Osteoblast (primary cell): ENCODE measurements around the gene ARFIP1. TPM values are rescaled to one million over a fixed set of nuclear protein-coding genes. Genes with fewer than 3 reads are reported as not detected.

Experiments used
- DNase-seq: peaks from one replicate; pipeline ENCODE4 v3.0.0; 2011; ENCODE audit warnings: low spot score, mixed read lengths; ENCODE audit not compliant: insufficient read length; ENCODE audit errors: missing footprints
- H2AFZ ChIP-seq: 2 replicates; pipeline ENCODE4 v1.6.0; 2011; ENCODE audit warnings: mild to moderate bottlenecking, low read length
- H3K27ac ChIP-seq: 2 replicates; pipeline ENCODE4 v1.5.1; 2011; ENCODE audit warnings: mild to moderate bottlenecking, low read depth, low read length, moderate library complexity
- H3K27me3 ChIP-seq: 2 replicates; pipeline ENCODE4 v1.6.0; 2012; ENCODE audit warnings: mild to moderate bottlenecking, control low read depth, inconsistent platforms, low read length, moderate library complexity; ENCODE audit not compliant: insufficient read depth
- H3K36me3 ChIP-seq: 2 replicates; pipeline ENCODE4 v1.5.1; 2011; ENCODE audit warnings: mild to moderate bottlenecking, low read length, control low read depth, moderate library complexity; ENCODE audit not compliant: insufficient read depth
- H3K4me1 ChIP-seq: 2 replicates; pipeline ENCODE4 v1.5.1; 2011; ENCODE audit warnings: mild to moderate bottlenecking, low read length, control low read depth, moderate library complexity; ENCODE audit not compliant: insufficient read depth
- H3K4me2 ChIP-seq: 2 replicates; pipeline ENCODE4 v1.6.0; 2011; ENCODE audit warnings: mild to moderate bottlenecking, low read length; ENCODE audit not compliant: insufficient read depth
- H3K4me3 ChIP-seq: fragments of 200-600 bp; sonication (generic); 3 replicates; pipeline ENCODE4 v1.5.1; 2012; ENCODE audit warnings: mild to moderate bottlenecking, low read length, inconsistent platforms; ENCODE audit not compliant: insufficient read depth
- H3K79me2 ChIP-seq: 2 replicates; pipeline ENCODE4 v1.6.0; 2012; ENCODE audit warnings: mild to moderate bottlenecking, low read length, control low read depth, inconsistent platforms; ENCODE audit not compliant: insufficient read depth
- H3K9me3 ChIP-seq: 2 replicates; pipeline ENCODE4 v1.5.1; 2011; ENCODE audit warnings: low read depth, low read length, control low read depth
- H4K20me1 ChIP-seq: 2 replicates; pipeline ENCODE4 v1.6.0; 2012; ENCODE audit warnings: mild to moderate bottlenecking, low read length, control low read depth; ENCODE audit not compliant: insufficient read depth
- total RNA-seq: library from RNA; depleted of rRNA; stranded (reverse); fragments of >200 nt; gene quantifications from 2 replicates; pipeline ENCODE4 v1.2.3, GENCODE V29; 2012
- TF ChIP-seq, protein P1 (sequence below): IDR thresholded peaks from 2 replicates; pipeline ENCODE4 v1.5.1; 2011; ENCODE audit warnings: mild to moderate bottlenecking, low read depth, low read length, moderate library complexity; ENCODE audit errors: extremely low read depth

ARFIP1 gene
- total RNA-seq, 1 donor: 38.7 TPM

DNA sequence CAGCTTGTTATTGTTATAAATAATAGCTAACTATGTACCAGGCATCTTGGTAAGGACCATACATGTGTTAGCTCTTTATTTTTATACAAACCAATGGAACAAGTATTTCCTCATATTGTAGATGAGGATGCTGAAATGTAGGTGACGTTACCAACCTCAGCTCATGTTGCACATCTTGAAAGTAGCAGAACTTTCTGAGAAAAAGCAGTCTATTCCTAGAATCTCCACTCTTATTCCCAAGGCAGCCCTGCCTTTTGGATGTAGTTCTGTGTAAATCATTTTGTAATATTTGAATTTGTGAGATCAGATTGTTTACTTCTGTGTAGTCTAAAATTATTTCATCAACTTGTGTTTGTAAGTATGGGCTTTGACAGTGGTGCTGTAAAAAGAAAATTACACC is 161.7 kb downstream of the ARFIP1 start:
- no peak overlapping the region for H3K4me3 ChIP-seq
- no peaks in the 10 kb centered on the region for H3K79me2 ChIP-seq
- H3K4me2 ChIP-seq: no peak overlapping the region
- H3K36me3 ChIP-seq: no peaks in the 10 kb centered on the region
- H2AFZ ChIP-seq: no peak overlapping the region
- TF ChIP-seq, protein P1, sequence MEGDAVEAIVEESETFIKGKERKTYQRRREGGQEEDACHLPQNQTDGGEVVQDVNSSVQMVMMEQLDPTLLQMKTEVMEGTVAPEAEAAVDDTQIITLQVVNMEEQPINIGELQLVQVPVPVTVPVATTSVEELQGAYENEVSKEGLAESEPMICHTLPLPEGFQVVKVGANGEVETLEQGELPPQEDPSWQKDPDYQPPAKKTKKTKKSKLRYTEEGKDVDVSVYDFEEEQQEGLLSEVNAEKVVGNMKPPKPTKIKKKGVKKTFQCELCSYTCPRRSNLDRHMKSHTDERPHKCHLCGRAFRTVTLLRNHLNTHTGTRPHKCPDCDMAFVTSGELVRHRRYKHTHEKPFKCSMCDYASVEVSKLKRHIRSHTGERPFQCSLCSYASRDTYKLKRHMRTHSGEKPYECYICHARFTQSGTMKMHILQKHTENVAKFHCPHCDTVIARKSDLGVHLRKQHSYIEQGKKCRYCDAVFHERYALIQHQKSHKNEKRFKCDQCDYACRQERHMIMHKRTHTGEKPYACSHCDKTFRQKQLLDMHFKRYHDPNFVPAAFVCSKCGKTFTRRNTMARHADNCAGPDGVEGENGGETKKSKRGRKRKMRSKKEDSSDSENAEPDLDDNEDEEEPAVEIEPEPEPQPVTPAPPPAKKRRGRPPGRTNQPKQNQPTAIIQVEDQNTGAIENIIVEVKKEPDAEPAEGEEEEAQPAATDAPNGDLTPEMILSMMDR: no peak
- H3K27me3 ChIP-seq: peaks cover 45% of the 10 kb centered on the region
- no peaks in the 10 kb centered on the region for H3K4me1 ChIP-seq
- H3K9me3 ChIP-seq: no peaks in the 10 kb centered on the region
- no peaks in the 10 kb centered on the region for H4K20me1 ChIP-seq
- H3K27ac ChIP-seq: no peak overlapping the region
- no peak for DNase-seq

DNA sequence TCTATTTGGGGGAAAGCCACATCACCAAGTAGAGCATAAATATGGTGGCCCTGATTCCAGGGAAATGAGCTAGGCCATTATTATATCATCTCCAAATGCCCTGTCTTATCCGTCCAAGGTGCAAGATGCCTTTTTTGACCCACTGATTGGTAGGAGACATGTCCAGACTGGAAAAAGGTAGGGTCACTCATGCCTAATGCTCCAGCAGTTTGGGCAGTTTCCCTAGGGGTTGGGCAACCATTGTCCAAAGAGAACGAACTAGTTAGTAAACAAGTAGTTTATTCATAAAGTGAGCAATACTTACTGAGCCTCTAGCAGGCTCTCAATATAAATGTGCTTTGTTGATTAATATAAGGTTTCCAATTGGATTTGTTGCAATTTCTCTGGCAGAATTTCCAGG is 162.6 kb downstream of the ARFIP1 start:
- TF ChIP-seq, protein P1: no peak
- no peak for DNase-seq

DNA sequence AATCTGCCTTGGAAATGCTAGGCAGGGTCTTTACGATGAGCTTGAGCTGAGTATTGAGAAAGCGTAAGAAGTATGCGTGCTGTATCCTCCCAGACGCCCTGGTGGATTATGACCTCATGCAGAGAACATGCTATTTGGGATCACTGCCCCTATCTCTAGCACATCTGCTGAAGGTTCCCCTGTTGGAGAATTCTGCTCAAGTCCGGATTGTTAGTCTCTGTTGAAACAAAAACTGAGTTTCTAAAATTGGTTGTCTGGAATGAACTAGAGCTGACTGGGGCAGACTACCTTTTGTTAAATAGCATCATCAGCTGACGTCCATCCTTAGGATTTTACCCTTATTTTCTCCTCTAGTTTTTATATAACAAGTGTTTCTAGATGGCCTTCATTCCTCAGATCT is 163.9 kb downstream of the ARFIP1 start:
- no peaks in the 10 kb centered on the region for H4K20me1 ChIP-seq
- no peak overlapping the region for H3K4me2 ChIP-seq
- peak; percentile 25 for DNase-seq

More for the DNA sequence above, 162.6 kb downstream of the ARFIP1 start:
- Histone ChIP-seq H3K36me3 (no peaks in the 10 kb centered on the region), H3K4me3 (no peak overlapping the region), H3K4me2 (no peak overlapping the region), H3K79me2 (no peaks in the 10 kb centered on the region), H3K27me3 (peaks cover 41% of the 10 kb centered on the region), H3K27ac (no peak overlapping the region), H3K9me3 (no peaks in the 10 kb centered on the region), H3K4me1 (no peaks in the 10 kb centered on the region), H2AFZ (no peak overlapping the region), H4K20me1 (no peaks in the 10 kb centered on the region)

DNA sequence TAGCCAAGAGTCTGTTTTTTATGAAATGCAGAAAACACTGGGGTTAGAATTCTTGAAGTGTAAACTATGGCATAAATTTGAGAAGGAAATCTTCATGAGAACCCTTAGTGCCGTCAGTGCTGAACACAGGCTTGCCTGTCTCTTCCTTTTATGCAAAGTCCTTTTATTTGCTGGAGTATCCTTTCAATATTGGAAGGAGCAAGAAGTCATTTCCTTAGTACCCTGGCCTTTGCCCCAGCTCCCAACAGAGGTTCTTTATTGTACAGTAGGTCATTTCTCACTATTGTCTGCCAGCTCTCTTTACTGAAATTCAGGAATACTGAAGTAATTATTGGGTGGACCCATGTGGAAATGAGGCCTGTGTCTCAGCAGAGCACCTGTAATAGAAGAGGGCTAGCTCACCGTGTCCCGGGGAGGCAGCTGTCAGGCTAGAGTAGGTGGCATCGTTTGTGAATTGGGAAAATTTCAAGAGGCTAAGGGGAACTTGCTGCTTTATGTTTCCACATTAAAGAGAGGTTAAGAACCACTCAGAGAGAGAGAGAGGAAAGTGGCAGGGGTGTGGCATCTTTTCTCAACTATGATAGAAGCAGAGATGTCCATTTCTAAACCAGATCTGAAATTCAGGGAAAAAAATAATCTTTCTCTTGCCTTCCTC is 165.0 kb downstream of the ARFIP1 start:
- H3K36me3 ChIP-seq: no peaks in the 10 kb centered on the region
- no peak overlapping the region for H3K4me3 ChIP-seq
- no peak overlapping the region for H2AFZ ChIP-seq
- no peaks in the 10 kb centered on the region for H3K79me2 ChIP-seq
- H3K27me3 ChIP-seq: peaks cover 32% of the 10 kb centered on the region
- no peak overlapping the region for H3K27ac ChIP-seq
- peak; percentile 9 for DNase-seq
- no peaks in the 10 kb centered on the region for H3K4me1 ChIP-seq
- TF ChIP-seq, protein P1: no peak
- H3K9me3 ChIP-seq: no peaks in the 10 kb centered on the region
- no peaks in the 10 kb centered on the region for H4K20me1 ChIP-seq
- H3K4me2 ChIP-seq: no peak overlapping the region

More for the DNA sequence above, 163.9 kb downstream of the ARFIP1 start:
- Histone ChIP-seq H3K27ac (no peak overlapping the region), H3K4me3 (no peak overlapping the region), H3K9me3 (no peaks in the 10 kb centered on the region), H2AFZ (no peak overlapping the region), H3K36me3 (no peaks in the 10 kb centered on the region), H3K4me1 (no peaks in the 10 kb centered on the region), H3K79me2 (no peaks in the 10 kb centered on the region), H3K27me3 (peaks cover 39% of the 10 kb centered on the region)
- TF ChIP-seq, protein P1: no peak
